MV-4-11 (cell line): ENCODE measurements around the gene ATP10A.

Experiments used
- DNase-seq: peaks from one replicate; lab custom pipeline; 2025; lab: John Stamatoyannopoulos, UW

ATP10A gene

DNA sequence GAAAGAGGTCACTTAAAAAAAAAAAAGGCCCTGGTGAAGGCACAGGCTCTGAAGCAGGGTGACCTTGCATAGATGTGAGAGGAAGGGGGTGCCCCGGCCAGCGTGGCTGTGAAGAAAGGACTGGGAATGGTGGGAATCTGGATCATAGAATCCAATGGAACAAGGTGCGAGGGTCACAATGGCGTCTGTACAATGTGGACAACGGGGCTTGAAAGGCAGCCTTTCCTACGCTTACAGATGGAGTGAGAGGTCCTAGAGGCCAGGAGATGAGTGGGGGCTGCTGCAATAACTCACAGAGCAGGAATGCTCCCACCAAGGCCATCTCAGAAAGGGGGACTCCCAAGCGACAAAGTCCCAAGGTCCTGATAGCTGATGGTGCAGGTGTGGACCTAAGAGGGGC, 162.2 kb downstream of the ATP10A start:
- DNase-seq: no peak

DNA sequence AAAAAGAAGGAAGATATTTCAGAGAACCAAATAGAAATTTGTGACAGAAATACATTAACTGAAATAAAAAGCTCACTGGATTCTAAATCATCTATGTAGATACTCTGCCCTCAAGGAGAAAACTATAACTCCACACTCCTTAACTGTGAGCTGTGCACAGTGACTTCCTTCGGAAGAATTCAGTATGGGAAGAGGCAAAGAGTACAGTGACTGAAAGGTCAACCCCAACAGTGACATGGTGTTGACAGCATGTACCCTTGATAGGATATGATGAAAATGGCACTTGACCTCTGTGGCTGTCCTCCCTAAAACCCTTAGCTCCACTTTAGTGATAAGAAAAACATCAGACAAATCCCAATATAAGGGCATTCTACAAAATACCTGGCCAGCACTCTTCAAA, 165.5 kb downstream of the ATP10A start:
- DNase-seq: no peak

DNA sequence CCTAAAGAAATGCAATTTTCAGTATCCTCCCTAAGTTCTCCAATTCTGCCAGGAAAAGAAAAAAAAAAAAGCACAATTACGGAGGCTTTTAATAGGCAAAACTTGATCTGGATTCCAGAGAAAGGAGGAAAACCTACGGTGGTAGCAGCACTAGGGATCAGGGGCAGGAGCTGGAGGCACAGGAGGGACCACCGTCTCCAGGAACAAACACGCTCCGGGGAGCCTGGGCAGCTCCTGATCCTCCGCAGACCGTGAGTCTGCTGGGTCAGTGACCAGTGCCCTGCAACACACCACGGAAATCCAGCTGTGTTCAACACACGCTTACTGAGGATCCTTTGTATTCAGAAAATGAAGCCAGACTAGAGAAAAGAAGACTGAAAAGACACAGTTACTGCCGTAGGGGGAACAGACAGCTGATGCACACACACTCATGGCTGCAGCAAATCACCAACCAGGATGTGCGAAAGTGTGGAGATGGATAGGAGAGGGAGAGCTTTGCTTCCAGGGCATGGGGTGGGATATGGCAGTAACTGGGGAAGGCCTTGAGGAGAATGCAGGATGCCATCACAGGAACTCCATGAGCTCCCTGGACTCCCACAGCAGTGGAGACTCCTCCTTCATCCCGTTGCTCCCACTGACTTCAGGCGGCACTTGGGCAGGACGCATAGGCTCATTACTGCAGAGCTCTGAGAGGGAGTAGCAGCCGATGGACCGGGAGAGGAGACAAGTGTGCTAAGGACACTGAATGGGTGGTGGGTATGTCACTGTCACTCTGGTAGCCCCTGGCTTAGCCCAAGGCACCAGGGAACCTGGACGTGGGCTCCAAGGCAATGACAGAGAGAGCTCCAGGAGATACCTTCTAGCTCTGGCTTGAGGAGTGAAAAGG, 167.0 kb downstream of the ATP10A start:
- DNase-seq: no peak

DNA sequence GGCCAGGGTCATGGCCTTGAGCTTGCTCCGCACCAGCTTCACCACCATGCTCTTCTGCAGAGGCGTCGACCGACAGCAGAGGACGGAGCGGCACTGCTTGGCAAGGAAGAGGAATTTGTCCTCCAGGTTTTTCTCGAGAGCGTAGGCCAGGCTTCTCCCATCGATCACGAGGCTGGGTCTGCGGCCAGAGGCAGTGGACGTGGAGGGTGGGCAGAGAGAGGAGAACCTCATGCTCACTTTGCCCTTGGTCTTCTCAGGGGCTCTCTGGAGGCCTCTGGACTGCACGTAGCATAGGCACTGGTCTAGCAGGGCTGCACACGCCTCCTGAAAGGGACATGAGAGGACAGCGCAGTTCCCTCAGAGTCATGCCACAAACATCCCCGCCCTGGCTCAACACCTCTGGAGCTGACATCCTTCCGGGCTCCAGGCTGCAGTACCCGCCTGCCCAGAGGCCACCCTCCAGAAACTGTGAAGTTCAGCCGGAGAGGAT, 168.3 kb downstream of the ATP10A start:
- DNase-seq: no peak

DNA sequence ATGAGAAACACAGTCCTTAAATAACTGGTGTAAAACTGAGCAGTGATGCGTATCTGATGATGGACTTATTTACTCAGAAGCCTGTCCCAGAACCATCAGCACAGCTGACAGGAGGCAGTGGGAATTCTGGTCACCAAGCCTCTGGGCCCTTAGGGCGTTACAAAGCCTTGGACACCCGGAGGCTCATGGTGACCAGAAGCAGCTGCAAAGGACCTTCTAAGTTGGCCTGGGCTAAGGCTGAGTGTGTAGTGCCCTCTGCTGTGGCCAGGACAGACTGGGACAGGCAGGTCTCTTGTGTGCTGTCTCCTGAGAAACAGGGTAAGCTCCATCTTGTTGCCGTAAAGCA, 168.9 kb downstream of the ATP10A start:
- DNase-seq: no peak

DNA sequence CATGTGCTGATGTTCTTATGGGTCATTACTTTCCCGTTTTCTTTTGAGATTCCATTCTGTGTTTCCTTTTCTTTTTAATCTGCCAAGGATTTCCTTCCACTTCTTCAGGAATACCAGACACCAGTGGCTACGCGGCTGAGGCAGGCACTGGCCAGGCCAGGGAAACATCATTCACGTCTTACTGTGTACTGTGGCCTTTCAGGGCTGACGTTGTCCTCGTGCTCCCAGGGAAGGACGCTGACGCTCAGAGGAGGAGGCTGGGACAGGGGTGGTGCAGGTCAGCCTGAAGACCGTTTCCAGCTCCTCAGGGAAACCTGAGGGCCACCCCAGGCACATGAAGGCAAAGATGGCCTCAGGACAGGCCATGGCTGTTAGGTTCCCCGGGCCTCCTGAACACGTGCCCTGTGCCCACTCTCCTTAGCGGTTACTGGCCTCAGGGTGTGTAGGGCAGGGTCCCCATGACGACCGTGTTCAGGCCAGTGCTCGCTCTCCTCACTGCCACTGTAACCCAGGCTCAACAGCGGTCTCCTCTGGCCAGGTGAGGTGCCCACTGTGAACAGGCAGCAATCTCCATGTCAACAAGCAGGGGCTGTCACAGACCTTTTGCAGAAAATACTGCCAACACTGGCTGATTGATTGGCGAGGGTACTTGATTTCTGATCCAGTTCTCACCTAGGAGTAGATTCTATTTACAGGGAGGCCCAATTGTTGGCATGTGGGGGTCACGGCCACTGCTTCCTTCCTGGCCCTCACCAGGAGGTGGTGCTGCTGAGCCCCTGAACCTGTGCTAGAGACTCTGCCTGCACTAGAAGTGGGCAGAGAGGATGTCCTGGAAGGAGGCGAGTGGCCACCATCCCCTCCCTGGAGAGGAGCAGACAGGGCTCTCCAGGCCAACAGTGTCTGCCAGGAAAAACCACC, 169.5 kb downstream of the ATP10A start:
- DNase-seq: no peak

DNA sequence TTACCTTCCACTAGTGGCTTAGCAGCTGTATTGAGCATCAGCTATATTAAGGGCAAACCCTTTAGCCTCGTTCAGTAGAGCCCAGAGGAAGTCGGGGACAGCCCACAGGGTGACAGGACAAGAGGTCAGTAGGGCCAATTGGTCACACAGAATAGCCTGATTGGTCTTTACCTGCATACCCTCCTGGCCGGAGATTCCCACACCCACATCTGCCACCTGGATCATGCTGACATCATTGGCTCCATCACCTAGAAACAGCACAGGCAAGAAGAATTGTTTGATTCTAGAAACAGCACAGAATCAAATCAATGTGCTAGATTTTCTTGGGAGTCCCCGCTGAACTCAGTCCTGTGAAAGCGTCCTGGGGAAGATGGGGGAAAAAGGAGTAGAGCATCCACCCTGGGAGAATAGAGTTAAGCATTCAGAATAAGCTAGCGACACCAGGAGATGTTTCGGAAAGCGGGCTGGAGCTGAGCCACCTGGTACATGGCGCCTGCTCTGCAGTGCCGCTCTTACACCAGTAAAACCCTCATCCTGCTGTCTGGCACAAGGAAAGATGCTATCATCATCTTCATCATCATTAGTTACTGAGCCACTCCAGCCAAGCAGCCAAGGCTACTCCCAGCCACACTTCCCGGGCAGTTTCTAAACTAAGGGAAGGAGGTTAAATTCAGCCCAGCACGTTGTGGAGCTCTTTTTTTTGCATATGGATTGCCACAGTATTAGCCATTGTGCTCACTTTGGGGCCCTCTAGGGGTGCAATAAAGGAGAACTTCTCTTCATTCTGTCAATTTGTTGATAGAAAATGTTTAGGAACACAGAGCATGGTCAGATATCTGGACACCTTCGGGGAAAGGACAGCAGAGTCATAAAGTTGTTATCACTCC, 171.3 kb downstream of the ATP10A start:
- DNase-seq: peak; percentile 5

DNA sequence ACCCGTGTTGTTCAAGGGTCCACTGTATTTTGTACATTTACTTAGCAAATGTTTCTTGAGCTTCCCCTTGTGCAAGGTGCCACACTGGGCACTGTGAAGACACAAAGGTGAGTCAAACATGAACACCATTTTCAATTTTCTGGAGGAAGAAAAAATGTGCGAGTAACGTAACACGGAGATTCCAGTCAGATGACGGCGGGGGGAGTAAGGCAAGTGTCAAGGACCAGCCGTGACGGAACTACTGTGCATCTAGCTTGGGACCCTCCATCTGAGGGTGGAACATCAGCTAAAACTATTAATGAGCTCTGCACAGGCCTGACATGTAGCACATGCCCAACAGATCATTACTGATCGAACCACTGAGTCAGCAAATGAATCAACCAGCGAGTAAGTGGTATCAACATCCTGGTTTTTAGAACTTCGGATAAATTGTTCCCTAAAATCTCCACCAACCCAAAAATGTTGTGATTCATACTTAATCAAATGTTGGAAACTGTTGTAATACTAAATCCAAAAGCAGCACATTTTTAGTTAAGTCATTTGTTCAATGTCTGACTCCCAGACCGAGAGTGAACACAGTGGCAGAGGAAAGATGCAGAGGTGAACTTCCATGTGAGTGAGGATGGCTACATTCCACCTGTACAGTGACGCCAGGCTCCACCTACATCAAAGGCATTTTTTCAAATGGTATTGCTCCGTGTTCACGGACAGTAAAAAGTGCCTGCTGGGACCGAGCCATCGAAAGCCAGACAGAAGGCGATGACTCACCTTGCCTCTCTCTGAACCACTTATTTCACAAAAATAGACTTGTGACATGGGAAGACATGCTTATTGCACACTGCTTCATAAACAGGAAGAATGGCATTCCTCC, 172.2 kb downstream of the ATP10A start:
- DNase-seq: peak; percentile 41

DNA sequence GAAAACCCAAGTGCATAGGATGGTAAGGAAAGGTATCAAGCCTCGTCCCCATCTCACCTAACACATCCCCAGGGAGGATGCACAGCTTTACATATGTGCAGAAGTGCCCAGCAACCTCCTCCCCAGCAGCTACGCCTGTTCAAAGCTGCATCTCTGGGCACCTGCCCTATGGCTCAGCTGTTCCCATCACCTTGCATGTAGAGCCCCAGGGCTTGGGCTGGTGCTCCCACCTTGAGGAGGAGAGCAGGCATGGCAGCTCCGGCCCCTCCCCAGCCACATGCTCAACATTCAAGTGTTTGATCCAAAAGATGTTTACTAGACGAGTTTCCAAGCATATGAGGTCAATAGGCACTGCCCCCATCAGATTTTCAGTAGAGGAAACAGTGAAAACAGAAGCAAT, 173.5 kb downstream of the ATP10A start:
- DNase-seq: no peak

DNA sequence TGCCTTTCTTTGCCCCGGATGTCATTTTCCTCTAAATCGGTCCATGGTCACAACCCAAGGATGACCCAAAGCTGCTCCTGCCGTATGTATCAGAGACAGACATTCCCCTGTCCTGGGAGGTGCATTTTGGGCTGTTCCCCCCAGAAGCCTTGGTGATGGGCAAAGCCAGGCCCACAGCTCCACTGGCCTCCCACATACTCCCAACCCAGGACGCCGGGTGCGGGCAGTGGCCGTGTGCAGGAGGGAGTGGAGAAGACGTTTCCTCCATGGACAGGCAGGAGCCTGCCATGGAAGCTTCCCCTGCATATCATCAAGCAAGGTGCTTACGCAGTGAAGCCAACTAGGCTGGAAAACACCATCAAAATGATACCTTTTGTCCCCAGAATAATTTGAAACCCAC, 175.0 kb downstream of the ATP10A start:
- DNase-seq: no peak

DNA sequence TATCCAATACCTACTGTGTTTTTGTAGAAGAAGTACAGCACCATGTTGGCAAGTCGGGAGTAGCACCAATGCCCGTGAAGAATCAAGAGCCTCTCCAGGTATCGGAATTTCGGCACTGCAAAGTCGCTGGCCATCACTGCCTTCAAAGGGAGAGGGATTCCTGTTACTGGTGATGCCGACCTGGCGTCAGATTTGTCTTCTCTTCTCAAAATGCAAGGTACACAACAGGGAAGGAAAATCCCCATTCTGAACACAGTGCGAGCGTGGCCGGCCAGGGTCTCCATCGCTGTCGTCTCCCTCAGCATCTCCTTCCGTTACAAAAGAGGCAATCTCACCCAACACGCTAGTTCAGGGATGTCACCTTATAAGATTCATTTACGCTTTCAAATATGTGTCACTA, 175.4 kb downstream of the ATP10A start:
- no peak for DNase-seq

DNA sequence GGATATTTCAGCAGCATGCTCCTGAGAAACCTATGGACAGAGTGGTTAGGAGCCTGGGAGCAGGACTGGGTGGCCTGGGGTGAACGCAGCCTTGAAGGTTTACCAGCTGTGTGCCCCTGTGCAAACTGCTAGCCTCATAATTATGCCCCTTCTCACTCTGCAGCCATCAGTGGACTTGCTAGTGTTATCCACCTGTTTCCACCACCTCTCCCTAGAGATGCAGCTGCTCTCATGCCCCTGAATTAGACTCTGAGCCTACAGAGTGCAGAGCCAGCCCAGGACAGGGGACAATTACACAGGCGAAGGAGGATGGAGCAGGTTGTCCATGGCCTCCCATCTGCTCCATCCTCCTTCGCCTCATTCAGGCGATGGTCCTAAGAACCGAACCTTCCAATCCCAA, 175.9 kb downstream of the ATP10A start:
- DNase-seq: no peak

DNA sequence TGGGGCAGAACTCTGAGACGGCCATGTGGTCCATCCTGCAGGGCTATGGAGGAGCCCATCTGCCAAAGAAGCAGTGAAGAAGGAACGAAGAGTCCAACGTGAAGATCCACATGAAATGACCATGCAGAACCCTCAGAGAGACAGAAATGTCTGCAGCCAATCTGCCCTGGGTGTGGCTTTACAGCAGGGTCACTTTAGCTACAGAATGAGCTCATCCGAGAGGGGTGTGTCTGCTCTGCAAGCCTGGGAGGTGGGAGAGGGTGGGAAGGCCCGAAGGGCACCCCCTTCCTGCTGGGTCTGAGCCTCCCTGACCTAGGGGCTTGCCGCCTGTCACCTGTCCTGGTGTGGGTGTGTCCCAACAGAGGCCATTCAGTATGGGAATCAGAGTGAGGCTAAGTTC, 176.3 kb downstream of the ATP10A start:
- no peak for DNase-seq

DNA sequence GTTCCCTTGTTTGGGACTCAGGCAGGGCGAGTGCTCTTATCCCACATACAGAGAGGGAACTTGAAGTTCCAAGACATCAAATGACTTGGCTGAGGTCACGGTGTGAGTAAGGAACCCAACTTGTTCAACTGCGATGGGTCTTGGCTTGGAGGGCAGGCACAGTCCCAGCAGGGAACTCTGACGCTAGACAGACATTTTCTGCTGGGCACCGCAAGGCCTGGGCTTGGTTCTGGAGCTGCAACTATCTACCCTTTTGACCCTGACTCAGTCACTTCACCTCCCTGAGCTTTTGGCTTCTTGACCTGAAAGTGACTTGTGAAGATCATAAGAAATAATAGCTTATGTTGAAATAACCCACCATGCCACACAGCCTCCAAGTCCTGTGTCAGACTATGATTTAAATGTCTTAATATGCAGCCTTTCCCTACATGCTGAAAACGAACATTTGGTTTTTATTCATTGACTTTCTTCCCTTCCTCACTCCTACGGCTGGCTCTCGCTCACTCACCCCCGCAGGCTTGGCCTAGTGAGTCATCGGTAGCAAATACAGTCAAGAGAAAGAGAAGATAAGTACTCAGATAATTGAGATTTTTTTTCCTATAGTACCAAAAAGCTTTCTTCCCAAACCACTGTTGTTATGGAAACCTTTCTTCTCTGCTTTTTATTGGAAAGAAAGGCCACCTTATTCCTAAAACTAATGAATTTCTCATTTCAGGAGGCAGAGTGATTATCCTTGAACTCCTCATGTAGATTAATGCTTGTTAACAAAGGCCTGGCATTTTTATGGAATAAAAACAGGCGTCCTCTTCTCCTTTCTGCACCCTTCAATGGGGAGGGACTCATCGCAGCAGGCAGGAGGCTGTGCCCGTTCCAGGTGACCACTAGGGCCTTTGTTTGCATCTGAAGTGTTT, 178.4 kb downstream of the ATP10A start:
- peak; percentile 11 for DNase-seq

DNA sequence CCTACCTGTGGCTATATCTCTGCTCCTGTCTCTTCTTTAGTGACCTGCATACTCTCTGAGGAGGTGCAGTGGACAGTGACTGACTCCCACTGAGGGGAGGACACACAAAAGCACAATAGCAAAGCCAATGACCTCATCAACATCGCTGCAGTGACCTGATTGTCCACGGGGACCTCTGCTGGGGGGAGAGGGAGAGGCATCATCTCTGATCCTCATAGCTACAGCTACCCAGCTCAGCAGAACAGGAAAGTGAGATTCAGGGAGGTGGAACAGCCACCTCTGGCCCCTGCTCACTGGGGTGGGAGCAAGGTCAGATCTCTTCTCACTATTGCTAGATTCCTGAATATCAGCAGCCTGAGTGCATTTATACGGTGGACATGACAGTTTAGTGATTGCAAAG, 179.2 kb downstream of the ATP10A start:
- no peak for DNase-seq

DNA sequence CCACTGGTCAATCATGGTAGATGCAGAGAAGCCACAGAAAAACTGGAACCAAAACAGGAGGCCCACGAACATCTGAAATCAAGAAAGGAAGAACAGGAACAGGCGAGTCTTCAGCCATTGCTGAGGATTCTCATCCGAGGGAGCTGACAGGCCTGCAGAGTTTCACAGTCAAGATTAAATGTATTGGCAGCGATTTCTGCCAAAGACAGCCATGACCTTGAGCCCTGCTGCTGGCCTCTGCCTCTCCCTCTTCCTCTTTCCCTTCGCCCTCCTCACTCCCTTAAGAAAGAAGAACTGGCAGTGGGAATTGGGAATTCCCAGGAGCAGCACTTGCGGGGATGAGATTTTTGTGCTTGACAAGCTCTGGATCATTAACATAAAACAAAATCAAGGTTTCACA, 179.7 kb downstream of the ATP10A start:
- DNase-seq: no peak

DNA sequence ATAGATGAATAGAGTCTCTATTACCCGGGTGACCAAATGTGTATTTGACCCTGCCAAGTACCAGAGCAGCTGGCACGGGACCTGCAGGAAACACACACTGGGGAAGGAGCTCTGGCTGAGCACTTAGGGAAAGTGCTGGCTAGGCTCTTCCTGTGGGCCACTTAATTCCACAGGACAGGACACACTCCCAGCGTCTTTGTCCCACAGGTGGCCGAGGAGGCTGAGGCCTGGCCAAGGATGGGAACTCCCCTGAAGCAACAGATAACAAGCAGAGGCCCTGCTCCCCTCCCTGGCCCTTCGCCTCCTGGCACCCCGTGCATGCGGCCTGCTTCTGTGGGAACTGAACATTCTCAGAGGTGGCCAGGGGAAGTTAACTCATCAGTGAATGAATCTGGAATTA, 180.8 kb downstream of the ATP10A start:
- DNase-seq: no peak

DNA sequence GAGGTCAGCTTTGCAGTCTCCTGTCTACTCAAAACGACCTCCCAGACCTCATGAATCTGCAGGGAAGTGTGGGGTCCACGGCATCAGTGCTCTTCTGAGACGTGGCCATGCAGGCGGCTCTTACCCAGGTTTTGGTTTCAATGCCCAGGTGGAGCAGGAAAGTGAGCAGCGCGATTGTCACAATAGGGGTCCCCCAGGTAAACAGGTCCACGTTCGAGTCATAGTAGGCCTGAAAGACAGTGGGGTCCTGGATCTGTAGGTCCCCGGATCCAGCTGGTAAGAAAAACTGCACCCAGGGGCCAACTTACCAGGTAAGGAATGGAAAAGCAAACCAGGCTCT, 182.5 kb downstream of the ATP10A start:
- DNase-seq: no peak

DNA sequence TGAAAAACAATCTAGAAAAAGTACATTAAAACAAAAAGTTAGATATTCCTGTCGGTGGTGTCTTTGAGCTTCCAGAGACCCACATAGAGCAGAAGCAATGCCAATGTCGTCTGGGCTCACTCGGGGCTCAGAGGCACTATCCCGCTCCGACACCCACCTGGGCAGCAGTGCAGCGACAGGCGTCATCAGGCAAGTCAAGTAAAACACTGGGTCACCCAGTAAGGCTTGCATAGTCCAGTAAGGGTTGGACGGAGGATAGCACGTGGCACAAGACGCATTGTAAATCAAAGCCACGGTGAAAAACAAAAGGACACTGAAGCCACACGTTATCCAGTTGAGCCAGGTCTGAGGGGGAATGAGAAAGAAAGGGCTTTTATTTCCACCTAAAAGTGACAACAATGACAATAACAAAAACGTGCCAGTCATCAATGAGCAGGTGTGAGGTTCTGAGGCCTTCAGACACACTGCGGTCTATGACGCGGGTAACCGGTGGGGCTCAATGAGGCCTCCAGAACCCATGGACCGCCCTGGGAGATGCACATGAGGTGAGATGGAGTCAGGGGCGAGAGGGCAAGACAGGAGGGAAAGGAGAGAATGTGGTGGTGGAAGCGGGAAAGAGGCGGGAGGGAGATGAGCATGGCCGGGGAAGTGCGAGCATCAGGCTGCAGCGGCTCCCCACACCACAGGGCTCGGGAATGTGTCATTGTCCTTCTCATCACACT, 183.0 kb downstream of the ATP10A start:
- DNase-seq: no peak
